Endodermal cell (in vitro differentiated cells): ENCODE measurements around the gene MT2A. TPM values are rescaled to one million over a fixed set of nuclear protein-coding genes. Genes with fewer than 3 reads are reported as not detected.

Experiments used
- DNase-seq: peaks from one replicate; pipeline ENCODE4 v3.0.0-alpha.2; 2017
- H3K27ac ChIP-seq: 2 replicates; pipeline ENCODE4 v1.5.1; 2013; ENCODE audit warnings: mild to moderate bottlenecking, low read depth, low read length, moderate library complexity
- H3K27me3 ChIP-seq: 2 replicates; pipeline ENCODE4 v1.6.1; 2013; ENCODE audit warnings: mild to moderate bottlenecking, low read length, moderate library complexity; ENCODE audit not compliant: insufficient read depth, control insufficient read depth, poor library complexity, severe bottlenecking
- H3K36me3 ChIP-seq: 2 replicates; pipeline ENCODE4 v1.7.0; 2013; ENCODE audit warnings: mild to moderate bottlenecking, low read length, moderate library complexity; ENCODE audit not compliant: control insufficient read depth, insufficient read depth
- H3K4me1 ChIP-seq: one replicate; pipeline ENCODE4 v1.7.0; 2013; ENCODE audit warnings: low read length; ENCODE audit not compliant: control insufficient read depth, insufficient read depth
- H3K4me3 ChIP-seq: 2 replicates; pipeline ENCODE4 v1.5.1; 2013; ENCODE audit warnings: mild to moderate bottlenecking, low read length, moderate library complexity
- H3K9ac ChIP-seq: 2 replicates; pipeline ENCODE4 v1.6.1; 2013; ENCODE audit warnings: mild to moderate bottlenecking, low read length, moderate library complexity; ENCODE audit not compliant: poor library complexity, severe bottlenecking; ENCODE audit errors: extremely low read depth
- H3K9me3 ChIP-seq: 2 replicates; pipeline ENCODE4 v1.6.1; 2013; ENCODE audit warnings: mild to moderate bottlenecking, low read length, moderate library complexity; ENCODE audit not compliant: control insufficient read depth
- H3K27ac Mint-ChIP-seq: 2 replicates; pipeline ENCODE4 v1.8.0; 2020; ENCODE audit warnings: mixed read lengths
- H3K27me3 Mint-ChIP-seq: 2 replicates; pipeline ENCODE4 v1.8.0; 2021; ENCODE audit warnings: mild to moderate bottlenecking, mixed read lengths; ENCODE audit not compliant: insufficient read depth
- H3K36me3 Mint-ChIP-seq: 2 replicates; pipeline ENCODE4 v1.8.0; 2020; ENCODE audit warnings: low read depth, mixed read lengths
- H3K4me1 Mint-ChIP-seq: 2 replicates; pipeline ENCODE4 v1.8.0; 2020; ENCODE audit warnings: mixed read lengths
- H3K4me3 Mint-ChIP-seq: 2 replicates; pipeline ENCODE4 v1.8.0; 2020; ENCODE audit warnings: mild to moderate bottlenecking, moderate library complexity, mixed read lengths
- H3K9me3 Mint-ChIP-seq: 2 replicates; pipeline ENCODE4 v1.8.0; 2020; ENCODE audit warnings: mild to moderate bottlenecking, mixed read lengths
- whole genome bisulfite sequencing, 2 experiments: methylation state at CpG; one replicate each; pipeline versions ENCODE4 v1.1.5 to v1.1.7; 2013; ENCODE audit warnings: missing lambda C conversion rate in 2 of 2, mixed read lengths in 1 of 2; ENCODE audit not compliant: insufficient coverage in 1 of 2, insufficient read length in 1 of 2; 5-methylcytosine and 5-hydroxymethylcytosine counted together
- total RNA-seq, 2 donors: library from RNA; stranded (reverse); fragmentation: NEBNext Ultra II Directional in 1 of 2; extraction: Animal tissue kit (Norgen Biotek cat#: 25700) in 1 of 2; gene quantifications; 2 replicates in 1 of 2; 3 replicates in 1 of 2; pipeline ENCODE4 v1.2.1, GENCODE V29; 2021
- TF ChIP-seq, protein P1 (sequence below): fragments of 200-600 bp; sonication (generic); conservative IDR thresholded peaks from 2 replicates; pipeline ENCODE4 v1.5.0; 2021; ENCODE audit warnings: antibody characterized with exemption, mild to moderate bottlenecking

The MT2A gene
- total RNA-seq, 2 donors from 2014 or later: 6.8 TPM; not detected in 1

DNA sequence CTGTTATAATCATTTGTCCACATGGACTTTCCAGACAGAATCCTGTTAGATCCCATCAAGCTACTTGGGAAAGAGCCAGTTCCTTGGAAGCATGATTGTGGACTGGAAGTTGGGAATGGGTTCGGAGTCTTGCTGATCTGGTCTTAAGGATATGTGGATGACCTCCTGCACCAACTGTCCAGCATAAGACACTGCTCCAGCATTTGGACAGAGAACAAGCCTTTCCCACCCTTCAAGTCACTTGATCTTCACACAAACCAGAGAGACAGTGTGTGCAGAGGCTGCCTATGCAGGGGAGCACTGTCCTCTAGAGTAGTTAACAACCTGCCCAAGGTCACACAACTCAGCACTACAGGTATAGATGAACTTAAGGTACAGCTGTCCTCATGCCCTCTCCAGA lies 37.5 kb downstream of the MT2A start:
- no peaks in the 10 kb centered on the region for H3K9me3 Mint-ChIP-seq
- 0% methylated on average over 1 of the region's 1 CpG; no CpG with 5 or more reads in 1 of the 2 experiments for WGBS, 2 experiments

GRCh38 chr16:56647641-56648431 lies 39.5 kb downstream of the MT2A start:
- peaks cover 9% of the 10 kb centered on the region for H3K4me1 Mint-ChIP-seq
- Histone ChIP-seq H3K36me3 (no peaks in the 10 kb centered on the region), H3K9me3 (no peaks in the 10 kb centered on the region), H3K9ac (no peak overlapping the region), H3K27me3 (peaks cover 100% of the 10 kb centered on the region), H3K4me1 (no peaks in the 10 kb centered on the region), H3K27ac (no peak overlapping the region), H3K4me3 (no peak overlapping the region)
- H3K36me3 Mint-ChIP-seq: no peaks in the 10 kb centered on the region
- H3K27me3 Mint-ChIP-seq: peaks cover 98% of the 10 kb centered on the region
- no peak overlapping the region for H3K27ac Mint-ChIP-seq
- H3K9me3 Mint-ChIP-seq: no peaks in the 10 kb centered on the region
- WGBS, 2 experiments: 48 to 76% methylated on average over 15 to 33 of the region's 33 CpGs
- H3K4me3 Mint-ChIP-seq: no peak overlapping the region
- peak; percentile 78 for DNase-seq
- TF ChIP-seq, protein P1, sequence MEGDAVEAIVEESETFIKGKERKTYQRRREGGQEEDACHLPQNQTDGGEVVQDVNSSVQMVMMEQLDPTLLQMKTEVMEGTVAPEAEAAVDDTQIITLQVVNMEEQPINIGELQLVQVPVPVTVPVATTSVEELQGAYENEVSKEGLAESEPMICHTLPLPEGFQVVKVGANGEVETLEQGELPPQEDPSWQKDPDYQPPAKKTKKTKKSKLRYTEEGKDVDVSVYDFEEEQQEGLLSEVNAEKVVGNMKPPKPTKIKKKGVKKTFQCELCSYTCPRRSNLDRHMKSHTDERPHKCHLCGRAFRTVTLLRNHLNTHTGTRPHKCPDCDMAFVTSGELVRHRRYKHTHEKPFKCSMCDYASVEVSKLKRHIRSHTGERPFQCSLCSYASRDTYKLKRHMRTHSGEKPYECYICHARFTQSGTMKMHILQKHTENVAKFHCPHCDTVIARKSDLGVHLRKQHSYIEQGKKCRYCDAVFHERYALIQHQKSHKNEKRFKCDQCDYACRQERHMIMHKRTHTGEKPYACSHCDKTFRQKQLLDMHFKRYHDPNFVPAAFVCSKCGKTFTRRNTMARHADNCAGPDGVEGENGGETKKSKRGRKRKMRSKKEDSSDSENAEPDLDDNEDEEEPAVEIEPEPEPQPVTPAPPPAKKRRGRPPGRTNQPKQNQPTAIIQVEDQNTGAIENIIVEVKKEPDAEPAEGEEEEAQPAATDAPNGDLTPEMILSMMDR: peak; percentile 53

More for the DNA sequence above, 37.5 kb downstream of the MT2A start:
- Mint-ChIP-seq H3K4me3 (no peak overlapping the region), H3K27me3 (peaks cover 98% of the 10 kb centered on the region), H3K4me1 (peaks cover 10% of the 10 kb centered on the region), H3K36me3 (no peaks in the 10 kb centered on the region), H3K27ac (no peak overlapping the region)
- no peaks in the 10 kb centered on the region for H3K9me3 ChIP-seq
- peaks cover 100% of the 10 kb centered on the region for H3K27me3 ChIP-seq
- no peaks in the 10 kb centered on the region for H3K4me1 ChIP-seq
- no peak overlapping the region for H3K9ac ChIP-seq
- no peaks in the 10 kb centered on the region for H3K36me3 ChIP-seq
- no peak overlapping the region for H3K4me3 ChIP-seq
- DNase-seq: no peak
- TF ChIP-seq, protein P1: no peak
- H3K27ac ChIP-seq: no peak overlapping the region

DNA sequence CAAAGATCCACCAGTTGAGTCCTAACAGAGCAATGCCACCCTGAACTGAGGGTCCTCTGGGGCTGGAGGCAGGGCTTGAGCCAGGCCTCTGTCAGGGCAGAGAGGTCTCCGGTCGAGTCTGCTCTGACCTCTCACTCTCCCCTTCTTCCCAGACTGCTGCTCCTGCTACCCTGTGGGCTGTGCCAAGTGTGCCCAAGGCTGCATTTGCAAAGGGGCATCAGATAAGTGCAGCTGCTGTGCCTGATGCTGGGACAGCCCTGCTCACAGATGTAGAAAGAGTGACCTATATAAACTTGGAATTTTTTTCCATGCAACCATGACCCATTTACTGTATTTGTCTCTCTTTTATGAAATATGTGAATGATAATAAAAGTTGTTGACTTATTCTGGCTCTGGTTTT lies 40.9 kb downstream of the MT2A start:
- WGBS, 2 experiments: 96 to 100% methylated on average over 2 of the region's 2 CpGs
- no peaks in the 10 kb centered on the region for H3K9me3 ChIP-seq
- H3K9ac ChIP-seq: no peak overlapping the region
- Mint-ChIP-seq H3K9me3 (no peaks in the 10 kb centered on the region), H3K4me1 (no peaks in the 10 kb centered on the region), H3K27ac (no peak overlapping the region), H3K4me3 (no peak overlapping the region), H3K27me3 (peaks cover 96% of the 10 kb centered on the region), H3K36me3 (no peaks in the 10 kb centered on the region)
- TF ChIP-seq, protein P1: no peak
- H3K27ac ChIP-seq: no peak overlapping the region
- H3K27me3 ChIP-seq: peaks cover 98% of the 10 kb centered on the region
- H3K4me1 ChIP-seq: no peaks in the 10 kb centered on the region
- no peak for DNase-seq
- H3K36me3 ChIP-seq: no peaks in the 10 kb centered on the region
- H3K4me3 ChIP-seq: no peak overlapping the region
